Measurements from ENCODE around the gene LRRK2.

- TF ChIP-seq EZH2 (IDR thresholded peaks at IDR 0.05; ENCODE audit: low read length): no peak
- TF ChIP-seq, protein P1, sequence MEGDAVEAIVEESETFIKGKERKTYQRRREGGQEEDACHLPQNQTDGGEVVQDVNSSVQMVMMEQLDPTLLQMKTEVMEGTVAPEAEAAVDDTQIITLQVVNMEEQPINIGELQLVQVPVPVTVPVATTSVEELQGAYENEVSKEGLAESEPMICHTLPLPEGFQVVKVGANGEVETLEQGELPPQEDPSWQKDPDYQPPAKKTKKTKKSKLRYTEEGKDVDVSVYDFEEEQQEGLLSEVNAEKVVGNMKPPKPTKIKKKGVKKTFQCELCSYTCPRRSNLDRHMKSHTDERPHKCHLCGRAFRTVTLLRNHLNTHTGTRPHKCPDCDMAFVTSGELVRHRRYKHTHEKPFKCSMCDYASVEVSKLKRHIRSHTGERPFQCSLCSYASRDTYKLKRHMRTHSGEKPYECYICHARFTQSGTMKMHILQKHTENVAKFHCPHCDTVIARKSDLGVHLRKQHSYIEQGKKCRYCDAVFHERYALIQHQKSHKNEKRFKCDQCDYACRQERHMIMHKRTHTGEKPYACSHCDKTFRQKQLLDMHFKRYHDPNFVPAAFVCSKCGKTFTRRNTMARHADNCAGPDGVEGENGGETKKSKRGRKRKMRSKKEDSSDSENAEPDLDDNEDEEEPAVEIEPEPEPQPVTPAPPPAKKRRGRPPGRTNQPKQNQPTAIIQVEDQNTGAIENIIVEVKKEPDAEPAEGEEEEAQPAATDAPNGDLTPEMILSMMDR (optimal IDR thresholded peaks at IDR 0.05 in 1 of 3, IDR thresholded peaks at IDR 0.05 in 1 of 3, conservative IDR thresholded peaks at IDR 0.05 in 1 of 3; ENCODE audit: extremely low read depth in 1 of 3, insufficient read depth in 2 of 3, low read length in 3 of 3): no peak
Measured at GRCh38 chr12:40197590-40197989, 27.2 kb upstream of the LRRK2 start.

Data from keratinocyte (primary cell).